Activated CD8-positive, alpha-beta T cell treated with anti-CD3 and anti-CD28 coated beads for 36 hours (primary cell): ENCODE results near the gene LSM3. TPM values are rescaled to one million over a fixed set of nuclear protein-coding genes. Genes with fewer than 3 reads are reported as not detected.

Source experiments
- ATAC-seq: fragments of 200-7000 bp; cut with Tn5 transposase; one replicate; pipeline ENCODE4 v1.10.0; 2021; ENCODE audit warnings: mild to moderate bottlenecking, moderate library complexity
- CTCF ChIA-PET: fragments of 350-600 bp; sonication (Branson Sonifier 250); formaldehyde crosslinking; loops from one replicate; lab custom pipeline; 2021; ENCODE audit warnings: antibody characterized with exemption; lab: Charles Lee
- POLR2A ChIA-PET: fragments of 350-600 bp; sonication (Branson Sonifier 250); formaldehyde crosslinking; loops from one replicate; lab custom pipeline; 2021; ENCODE audit warnings: antibody characterized with exemption; lab: Charles Lee
- DNase-seq: peaks from one replicate; pipeline ENCODE4 v3.0.0-alpha.2; 2020
- H3K27ac Mint-ChIP-seq: one replicate; pipeline ENCODE4 v1.8.0; 2021; ENCODE audit warnings: mild to moderate bottlenecking, mixed read lengths
- H3K27me3 Mint-ChIP-seq: one replicate; pipeline ENCODE4 v1.8.0; 2021; ENCODE audit warnings: mixed read lengths
- H3K36me3 Mint-ChIP-seq: one replicate; pipeline ENCODE4 v1.8.0; 2021; ENCODE audit warnings: low read depth, mixed read lengths
- H3K4me1 Mint-ChIP-seq: one replicate; pipeline ENCODE4 v1.8.0; 2021; ENCODE audit warnings: low read depth, mixed read lengths
- H3K4me3 Mint-ChIP-seq: one replicate; pipeline ENCODE4 v1.8.0; 2021; ENCODE audit warnings: mild to moderate bottlenecking, moderate library complexity, mixed read lengths
- H3K9me3 Mint-ChIP-seq: one replicate; pipeline ENCODE4 v1.8.0; 2021; ENCODE audit warnings: mixed read lengths
- intact Hi-C: fragments of 100-400 bp; cut with micrococcal nuclease; formaldehyde crosslinking; loops from one replicate; pipeline ENCODE4 v1.10.0; 2022
- total RNA-seq, 2 experiments: library from RNA; stranded (reverse); gene quantifications; one replicate each; pipeline ENCODE4 v1.2.3, GENCODE V29; 2021
- TF ChIP-seq, protein P1 (sequence below): fragments of 200-600 bp; IDR thresholded peaks from one replicate; pipeline ENCODE4 v1.8.0; 2022; ENCODE audit warnings: antibody characterized with exemption, mild to moderate bottlenecking

The LSM3 gene
- total RNA-seq, 2 experiments from 2014 or later = 20.0 to 20.5 TPM

DNA sequence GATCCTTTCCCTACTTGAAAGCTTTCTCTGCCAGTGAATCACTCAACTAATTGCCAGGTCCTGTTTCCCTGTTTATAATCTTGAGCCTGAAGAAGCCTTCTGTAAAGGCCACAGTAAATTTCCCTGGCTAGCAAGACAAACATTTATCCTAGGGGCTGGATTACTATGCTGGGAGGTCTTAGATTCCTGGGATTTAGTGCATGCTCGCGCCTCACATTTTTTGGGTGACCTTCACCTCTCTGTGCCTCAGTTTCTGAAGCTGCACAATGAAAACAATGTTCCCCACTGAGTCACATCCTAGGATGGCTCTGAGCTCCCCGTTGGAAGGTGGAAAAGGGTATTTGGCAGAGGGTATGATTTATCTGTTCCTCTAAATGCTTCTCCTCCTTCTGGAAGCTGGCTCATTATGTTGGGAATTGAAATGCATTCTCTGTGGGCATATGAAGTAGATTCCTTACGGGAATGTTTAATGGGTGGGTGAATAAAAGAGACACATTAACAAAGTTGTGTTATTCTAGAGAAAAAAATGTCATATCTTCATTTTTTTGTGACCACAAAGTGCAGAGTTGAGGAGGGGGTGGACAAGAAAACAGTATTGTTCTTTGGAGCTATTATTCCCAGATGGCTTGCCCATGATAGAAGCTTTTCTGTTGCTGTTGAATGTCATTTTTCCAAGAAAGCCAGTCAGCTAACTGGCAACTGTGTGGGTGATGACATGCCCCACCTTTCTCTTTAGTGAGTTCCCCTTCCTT is 32.4 kb downstream of the LSM3 start:
- Mint-ChIP-seq H3K4me1 (no peaks in the 10 kb centered on the region), H3K36me3 (no peaks in the 10 kb centered on the region), H3K4me3 (no peak overlapping the region), H3K27ac (no peak overlapping the region), H3K9me3 (no peaks in the 10 kb centered on the region), H3K27me3 (no peaks in the 10 kb centered on the region)
- no peak for ATAC-seq
- TF ChIP-seq, protein P1, sequence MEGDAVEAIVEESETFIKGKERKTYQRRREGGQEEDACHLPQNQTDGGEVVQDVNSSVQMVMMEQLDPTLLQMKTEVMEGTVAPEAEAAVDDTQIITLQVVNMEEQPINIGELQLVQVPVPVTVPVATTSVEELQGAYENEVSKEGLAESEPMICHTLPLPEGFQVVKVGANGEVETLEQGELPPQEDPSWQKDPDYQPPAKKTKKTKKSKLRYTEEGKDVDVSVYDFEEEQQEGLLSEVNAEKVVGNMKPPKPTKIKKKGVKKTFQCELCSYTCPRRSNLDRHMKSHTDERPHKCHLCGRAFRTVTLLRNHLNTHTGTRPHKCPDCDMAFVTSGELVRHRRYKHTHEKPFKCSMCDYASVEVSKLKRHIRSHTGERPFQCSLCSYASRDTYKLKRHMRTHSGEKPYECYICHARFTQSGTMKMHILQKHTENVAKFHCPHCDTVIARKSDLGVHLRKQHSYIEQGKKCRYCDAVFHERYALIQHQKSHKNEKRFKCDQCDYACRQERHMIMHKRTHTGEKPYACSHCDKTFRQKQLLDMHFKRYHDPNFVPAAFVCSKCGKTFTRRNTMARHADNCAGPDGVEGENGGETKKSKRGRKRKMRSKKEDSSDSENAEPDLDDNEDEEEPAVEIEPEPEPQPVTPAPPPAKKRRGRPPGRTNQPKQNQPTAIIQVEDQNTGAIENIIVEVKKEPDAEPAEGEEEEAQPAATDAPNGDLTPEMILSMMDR = no peak
- intact Hi-C loops = no loop called here
- CTCF ChIA-PET = interaction anchor here (1.5 to 10.0 kb wide), 4 partner anchors 7 to 553 kb away, joined by 3 to 76 read pairs (median 5); no protein-coding TSS in a partner anchor
- POLR2A ChIA-PET = interaction anchor here (0.6 to 1.4 kb wide), 2 partner anchors 9 to 32 kb away, joined by 3 to 6 read pairs; partner anchors contain the start of genes LSM3 and XPC
- DNase-seq = no peak

DNA sequence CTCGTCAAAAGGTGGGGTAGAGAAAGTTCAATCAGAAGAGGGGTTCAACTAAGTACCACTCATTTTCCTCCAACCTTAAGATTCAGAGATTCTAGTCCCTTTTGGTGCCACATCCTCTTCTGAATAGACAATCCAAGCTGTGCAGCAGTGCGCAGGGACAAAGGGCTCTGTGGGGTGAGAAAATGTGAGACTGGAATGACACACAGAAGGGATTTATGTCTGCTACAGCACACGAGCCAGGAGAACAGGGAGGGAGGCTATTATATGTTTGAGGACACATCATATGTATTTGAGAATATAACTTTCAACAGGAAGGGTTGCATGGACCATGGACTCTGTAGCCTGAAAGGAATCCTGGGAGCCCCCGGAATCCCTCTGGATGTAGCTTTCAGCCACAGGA is 33.0 kb downstream of the LSM3 start:
- Mint-ChIP-seq H3K4me1 (no peaks in the 10 kb centered on the region), H3K27ac (no peak overlapping the region), H3K9me3 (no peaks in the 10 kb centered on the region), H3K4me3 (no peak overlapping the region), H3K36me3 (no peaks in the 10 kb centered on the region), H3K27me3 (no peaks in the 10 kb centered on the region)
- TF ChIP-seq, protein P1 = no peak
- intact Hi-C loops = no loop called here
- DNase-seq (no peak), ATAC-seq (no peak)
- POLR2A ChIA-PET = interaction anchor here (0.6 to 1.4 kb wide), 2 partner anchors 33 to 379 kb away, joined by 3 to 6 read pairs; partner anchors contain the start of genes LSM3 and XPC
- CTCF ChIA-PET = interaction anchor here (0.7 to 10.0 kb wide), 6 partner anchors 7 to 554 kb away, joined by 3 to 76 read pairs (median 3); no protein-coding TSS in a partner anchor

DNA sequence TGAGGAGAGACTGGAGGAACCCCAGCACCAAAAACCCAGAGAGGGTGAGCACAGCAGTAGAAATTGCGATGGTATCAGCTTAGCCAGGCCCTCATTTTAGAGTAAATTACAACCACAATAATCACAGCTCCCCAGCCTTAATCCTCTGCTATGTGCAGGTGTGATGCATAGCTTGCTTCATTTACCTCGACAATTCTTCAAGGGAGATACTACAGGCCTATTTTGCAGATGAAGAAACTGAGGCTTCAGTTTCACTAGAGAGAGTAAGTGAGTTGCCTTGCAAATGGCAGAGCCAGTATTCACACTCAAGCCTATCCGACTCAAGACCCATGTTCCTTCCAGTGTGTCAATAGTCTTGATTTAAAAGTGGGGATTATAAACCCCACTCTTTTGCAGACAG is 33.4 kb downstream of the LSM3 start:
- ChIA-PET CTCF (interaction anchor here (0.7 to 10.0 kb wide), 6 partner anchors 8 to 554 kb away, joined by 3 to 76 read pairs (median 3); no protein-coding TSS in a partner anchor), POLR2A (interaction anchor here (0.6 to 1.4 kb wide), 3 partner anchors 8 to 380 kb away, joined by 3 to 6 read pairs (median 3); partner anchors contain the start of genes LSM3 and XPC)
- Mint-ChIP-seq H3K27me3 (no peaks in the 10 kb centered on the region), H3K4me3 (no peak overlapping the region), H3K9me3 (no peaks in the 10 kb centered on the region), H3K27ac (no peak overlapping the region), H3K4me1 (no peaks in the 10 kb centered on the region), H3K36me3 (no peaks in the 10 kb centered on the region)
- TF ChIP-seq, protein P1 = no peak
- ATAC-seq (no peak), DNase-seq (no peak)
- intact Hi-C loops = no loop called here

DNA sequence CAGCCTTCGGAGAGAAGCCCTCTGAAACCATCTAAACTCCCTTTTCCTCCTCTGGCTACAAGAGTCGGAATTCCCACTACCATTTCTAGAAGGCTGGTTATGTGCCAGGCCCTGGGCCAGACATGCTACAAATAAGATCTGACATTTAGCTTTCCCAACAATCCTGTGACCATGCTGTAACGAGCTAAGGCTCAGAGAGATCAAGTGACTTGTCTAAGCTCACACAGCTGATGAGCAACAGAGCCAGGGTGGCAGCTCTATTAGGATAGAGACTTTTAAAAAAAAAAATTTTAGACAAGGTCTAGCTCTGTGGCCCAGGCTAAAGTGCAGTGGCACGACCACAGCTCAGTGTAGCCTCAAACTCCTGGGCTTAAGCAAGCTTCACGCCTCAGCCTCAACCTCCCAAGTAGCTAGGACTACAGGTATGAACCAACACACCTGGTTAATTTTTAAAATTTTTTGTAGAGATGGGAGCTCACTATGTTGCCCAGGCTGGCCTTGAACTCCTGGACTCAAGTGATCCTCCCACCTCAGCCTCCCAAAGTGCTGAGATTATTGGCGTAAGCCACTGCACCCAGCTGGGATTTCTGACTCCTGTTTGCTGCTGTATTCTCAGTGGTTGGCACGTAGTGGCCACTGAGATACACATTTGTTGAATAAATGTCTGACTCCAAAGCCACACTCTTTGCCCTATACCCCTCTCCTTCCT is 34.6 kb downstream of the LSM3 start:
- Mint-ChIP-seq H3K4me3 (no peak overlapping the region), H3K9me3 (no peaks in the 10 kb centered on the region), H3K4me1 (no peaks in the 10 kb centered on the region), H3K27ac (no peak overlapping the region), H3K27me3 (no peaks in the 10 kb centered on the region), H3K36me3 (no peaks in the 10 kb centered on the region)
- ATAC-seq (no peak), DNase-seq (no peak)
- intact Hi-C loops = no loop called here
- POLR2A ChIA-PET = no interaction called here
- TF ChIP-seq, protein P1 = no peak
- CTCF ChIA-PET = interaction anchor here (0.8 to 10.0 kb wide), 3 partner anchors 9 to 248 kb away, joined by 3 to 76 read pairs (median 4); no protein-coding TSS in a partner anchor
